Measurements from ENCODE around the gene PYGL.

DNA sequence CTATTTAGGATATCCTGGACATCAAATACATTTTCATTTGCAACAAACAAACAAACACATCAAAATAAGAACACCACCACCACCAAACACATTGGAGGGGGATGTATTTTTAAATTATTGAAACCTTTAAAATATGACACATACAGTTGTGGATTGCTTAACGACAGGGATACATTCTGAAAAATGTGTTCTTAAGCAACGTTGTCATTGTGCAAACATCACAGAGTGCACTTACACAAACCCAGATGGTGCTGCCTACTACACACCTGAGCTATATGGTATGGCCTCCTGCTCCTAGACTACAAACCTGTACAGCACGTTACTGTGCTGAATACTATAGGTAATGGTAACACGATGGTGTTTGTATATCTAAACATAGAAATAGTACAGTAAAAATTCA lies 19.4 kb downstream of the PYGL start:
- TF ChIP-seq, protein P1, sequence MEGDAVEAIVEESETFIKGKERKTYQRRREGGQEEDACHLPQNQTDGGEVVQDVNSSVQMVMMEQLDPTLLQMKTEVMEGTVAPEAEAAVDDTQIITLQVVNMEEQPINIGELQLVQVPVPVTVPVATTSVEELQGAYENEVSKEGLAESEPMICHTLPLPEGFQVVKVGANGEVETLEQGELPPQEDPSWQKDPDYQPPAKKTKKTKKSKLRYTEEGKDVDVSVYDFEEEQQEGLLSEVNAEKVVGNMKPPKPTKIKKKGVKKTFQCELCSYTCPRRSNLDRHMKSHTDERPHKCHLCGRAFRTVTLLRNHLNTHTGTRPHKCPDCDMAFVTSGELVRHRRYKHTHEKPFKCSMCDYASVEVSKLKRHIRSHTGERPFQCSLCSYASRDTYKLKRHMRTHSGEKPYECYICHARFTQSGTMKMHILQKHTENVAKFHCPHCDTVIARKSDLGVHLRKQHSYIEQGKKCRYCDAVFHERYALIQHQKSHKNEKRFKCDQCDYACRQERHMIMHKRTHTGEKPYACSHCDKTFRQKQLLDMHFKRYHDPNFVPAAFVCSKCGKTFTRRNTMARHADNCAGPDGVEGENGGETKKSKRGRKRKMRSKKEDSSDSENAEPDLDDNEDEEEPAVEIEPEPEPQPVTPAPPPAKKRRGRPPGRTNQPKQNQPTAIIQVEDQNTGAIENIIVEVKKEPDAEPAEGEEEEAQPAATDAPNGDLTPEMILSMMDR (IDR thresholded peaks at IDR 0.05) = no peak
- no peak for TF ChIP-seq ZFX (IDR thresholded peaks at IDR 0.05; ENCODE audit: borderline replicate concordance)
